Stimulated activated CD8-positive, alpha-beta memory T cell treated with anti-CD3 and anti-CD28 coated beads, Interleukin-4, amount 100 ng/mL, for 24 hours (primary cell): ENCODE results near the gene GPD2.

Experiments used
- DNase-seq: peaks from one replicate; pipeline ENCODE4 v3.0.0-alpha.2; 2020; ENCODE audit warnings: low read depth

The GPD2 gene

DNA sequence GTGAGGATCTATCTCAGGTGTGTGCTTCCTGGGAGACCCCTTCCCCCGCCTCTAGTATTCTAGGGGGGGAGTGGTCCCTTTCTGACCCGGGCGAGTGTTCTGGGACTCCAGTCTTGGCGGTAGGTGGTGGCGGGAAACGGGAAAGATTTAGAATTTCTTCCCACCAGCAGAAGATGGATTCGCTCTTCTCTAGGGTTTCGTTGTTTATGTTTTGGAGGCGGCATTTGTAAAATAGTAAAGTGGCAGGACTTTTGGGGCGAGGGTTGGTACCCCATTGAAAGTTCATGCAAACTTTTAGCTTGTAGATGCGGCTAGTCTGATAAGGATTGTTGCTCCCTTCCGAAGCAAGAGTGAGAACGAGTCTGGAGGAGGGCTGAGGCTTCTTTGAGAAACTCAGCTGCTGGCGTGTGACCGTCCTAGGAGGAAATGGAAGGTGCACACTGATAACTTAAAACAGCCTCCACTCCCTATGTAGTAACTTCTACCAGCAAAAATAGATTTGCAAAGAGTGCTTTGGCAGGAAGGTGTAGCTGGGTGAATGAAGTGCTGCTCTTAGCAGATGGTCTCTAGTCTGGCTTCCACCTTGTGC is 412 bp downstream of the GPD2 start:
- no peak for DNase-seq

- DNase-seq, result no peak
These were observed 1.2 kb downstream of the GPD2 start for GRCh38 chr2:156437272-156437930.

- no peak for DNase-seq
These were observed 1.8 kb downstream of the GPD2 start for GRCh38 chr2:156437931-156438410.

- DNase-seq, result no peak
These were observed 6.9 kb downstream of the GPD2 start for GRCh38 chr2:156443089-156443488.

GRCh38 chr2:156445296-156446220 is 9.4 kb downstream of the GPD2 start:
- no peak for DNase-seq

GRCh38 chr2:156447761-156448160 is 11.6 kb downstream of the GPD2 start:
- DNase-seq, result no peak

DNA sequence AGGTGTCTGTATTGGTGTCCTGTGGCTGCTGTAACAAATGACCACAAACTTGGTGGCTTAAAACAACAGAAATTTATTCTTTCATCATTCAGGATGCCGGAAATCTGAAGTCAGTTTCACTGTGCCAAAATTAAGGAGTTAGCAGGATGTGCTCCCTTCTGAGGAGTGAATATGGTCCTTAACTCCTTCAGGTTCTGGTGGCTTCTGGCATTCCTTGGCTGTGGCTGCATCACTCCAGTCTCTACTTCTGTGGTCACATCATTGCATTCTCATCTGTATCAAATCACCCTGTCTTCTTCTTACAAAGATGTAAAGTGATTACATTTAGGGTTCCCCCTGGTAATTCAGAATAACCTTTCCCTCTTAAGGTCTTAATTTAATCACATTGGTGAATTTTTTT is 12.6 kb downstream of the GPD2 start:
- no peak for DNase-seq

- no peak for DNase-seq
These were observed 16.8 kb downstream of the GPD2 start for GRCh38 chr2:156452971-156453370.

GRCh38 chr2:156455361-156455975 is 19.3 kb downstream of the GPD2 start:
- no peak for DNase-seq

DNA sequence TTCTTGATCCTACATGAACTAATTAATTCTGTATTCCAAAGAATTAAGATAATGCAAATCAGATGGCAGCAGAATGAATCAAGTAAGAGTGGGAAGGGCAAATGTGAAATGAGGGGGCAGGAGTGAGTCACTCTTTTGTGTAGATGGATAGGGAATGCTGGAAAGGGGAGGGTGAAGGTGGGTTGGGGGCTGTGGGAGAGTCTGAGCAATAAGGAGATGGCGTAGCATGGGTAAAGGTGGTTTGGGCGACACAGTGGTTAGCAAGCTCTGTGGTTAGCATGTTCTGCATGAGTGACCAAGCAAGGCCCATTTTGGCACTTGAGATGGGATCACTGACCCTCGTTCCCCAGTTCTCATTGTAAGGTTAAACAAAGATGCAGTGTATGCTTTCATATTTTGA is 20.4 kb downstream of the GPD2 start:
- DNase-seq, result no peak

- no peak for DNase-seq
These were observed 21.6 kb downstream of the GPD2 start for GRCh38 chr2:156457523-156458517.

- no peak for DNase-seq
These were observed 23.5 kb downstream of the GPD2 start for GRCh38 chr2:156459720-156460119.

- DNase-seq, result no peak
These were observed 27.9 kb downstream of the GPD2 start for GRCh38 chr2:156464106-156464505.

GRCh38 chr2:156465573-156465972 is 29.4 kb downstream of the GPD2 start:
- DNase-seq, result no peak

DNA sequence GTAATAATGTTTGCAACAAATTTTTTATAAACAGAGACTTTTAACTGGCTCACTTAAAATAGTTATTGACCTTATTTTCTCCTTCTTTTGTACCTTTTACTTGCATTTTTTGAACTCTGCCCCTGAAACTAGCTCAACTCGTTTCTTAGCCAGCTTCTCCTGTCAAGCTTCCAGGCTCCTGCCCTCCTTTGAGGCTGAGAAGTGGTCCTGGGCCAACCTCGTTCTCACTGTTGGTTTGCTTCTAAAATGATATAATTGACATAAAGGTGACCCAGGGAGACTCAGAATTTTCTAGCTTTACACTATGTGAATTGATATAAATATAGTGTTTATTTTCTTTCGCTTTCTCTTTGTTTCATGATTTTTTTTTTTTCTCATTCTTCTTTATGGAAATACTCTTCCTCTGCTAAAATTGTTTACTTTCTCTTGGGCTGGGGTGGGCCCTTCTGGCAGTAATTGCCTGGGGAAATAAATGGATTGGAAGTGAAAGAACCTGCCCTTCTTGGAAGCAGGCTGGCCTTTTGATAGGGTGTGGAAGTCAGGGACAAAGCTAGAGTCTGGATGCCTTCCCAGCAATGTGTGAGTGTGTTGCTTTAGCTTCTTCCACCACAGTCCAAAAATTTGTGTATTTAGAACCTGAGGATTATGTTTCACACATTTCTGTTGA is 30.7 kb downstream of the GPD2 start:
- DNase-seq, result no peak

DNA sequence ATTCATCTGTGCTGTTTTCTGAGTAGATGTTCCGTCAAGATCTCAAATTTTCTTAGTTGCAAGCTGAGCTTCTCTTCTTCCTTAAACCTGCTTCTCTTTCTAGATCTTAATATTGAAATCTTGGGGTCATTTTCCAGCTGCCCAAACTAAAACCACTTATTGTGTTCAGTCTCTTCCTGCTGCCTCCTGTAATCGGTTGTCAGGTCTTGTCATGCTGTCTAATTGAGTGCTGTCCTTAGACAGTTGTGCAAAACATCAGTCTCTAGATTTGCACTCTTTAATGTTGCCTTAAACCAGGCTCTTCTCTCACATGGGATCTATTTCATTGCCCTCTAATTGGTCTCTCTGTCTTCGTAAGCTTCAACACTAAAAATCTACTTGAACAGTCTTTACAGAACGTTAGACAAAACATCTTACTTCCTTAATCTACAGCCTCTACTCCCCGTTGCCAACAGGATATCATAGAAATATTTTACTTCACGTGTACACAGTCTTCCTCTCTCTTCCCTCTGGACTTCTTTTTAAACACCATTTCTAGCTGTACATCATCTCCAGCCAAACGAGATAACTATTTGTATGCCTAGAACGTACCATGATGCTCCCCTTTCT is 34.9 kb downstream of the GPD2 start:
- no peak for DNase-seq

DNA sequence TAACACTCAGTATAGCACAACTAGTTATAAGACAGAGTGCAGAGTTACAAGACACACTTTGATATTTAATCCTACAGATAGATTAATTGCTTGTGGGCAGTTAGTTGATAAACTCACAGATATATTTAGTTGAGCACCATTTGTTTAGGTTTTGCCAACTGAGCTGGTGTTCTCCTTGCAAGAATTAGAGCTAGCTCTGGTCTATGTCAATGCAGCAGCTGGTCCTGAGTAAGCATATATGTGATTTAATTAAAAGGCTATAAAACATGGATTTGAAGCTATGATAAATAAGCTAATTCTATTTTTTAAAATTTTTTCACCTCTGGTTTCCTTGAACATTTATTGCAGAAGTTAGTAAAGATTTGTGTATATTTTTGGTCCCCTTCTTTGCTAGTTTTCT is 35.6 kb downstream of the GPD2 start:
- DNase-seq, result no peak

GRCh38 chr2:156472686-156473085 is 36.5 kb downstream of the GPD2 start:
- DNase-seq, result no peak

DNA sequence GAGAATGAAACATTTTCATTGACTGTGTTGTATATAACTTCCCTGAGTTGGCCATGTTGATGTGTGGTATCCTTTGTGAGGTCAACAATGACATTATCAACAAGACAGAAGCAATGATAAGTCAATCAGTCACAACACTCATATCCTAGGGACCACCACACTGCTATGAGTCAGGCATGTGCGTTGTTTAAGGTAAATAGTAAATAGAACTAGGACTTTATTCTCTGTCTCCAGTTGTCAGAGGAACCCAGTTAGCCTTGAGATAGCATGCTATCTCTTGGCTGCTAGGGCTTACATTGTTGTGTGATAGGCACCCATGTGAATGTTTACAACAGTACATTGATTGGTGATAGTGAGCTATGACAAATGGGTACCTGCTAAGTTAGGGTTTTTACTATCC is 37.3 kb downstream of the GPD2 start:
- no peak for DNase-seq

DNA sequence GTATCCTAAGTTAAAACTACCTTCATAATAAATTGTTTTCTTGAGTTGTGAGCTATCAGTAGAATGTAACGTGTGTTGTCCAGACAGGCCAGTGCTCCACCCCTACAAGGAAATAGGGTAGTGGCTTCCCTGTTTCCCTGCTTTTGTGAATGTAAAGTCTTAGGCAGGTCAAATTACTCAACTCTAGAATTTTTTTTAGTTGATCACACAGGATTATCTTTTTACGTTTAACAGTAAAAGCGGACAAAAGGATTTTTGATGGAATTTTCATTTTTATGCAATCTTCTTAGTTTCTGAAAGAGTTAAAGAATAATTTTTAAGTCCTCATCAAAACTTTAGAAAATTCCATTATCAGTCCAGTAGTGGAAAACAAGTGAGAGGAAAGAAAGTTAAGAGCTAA is 38.2 kb downstream of the GPD2 start:
- DNase-seq, result no peak
